ENCODE data around the gene HMGB2. TPM values are rescaled to one million over a fixed set of nuclear protein-coding genes. Genes with fewer than 3 reads are reported as not detected.

The HMGB2 gene
- total RNA-seq, 4 donors from 2014 or later = 27.3 to 83.6 (median 65.3) TPM

DNA sequence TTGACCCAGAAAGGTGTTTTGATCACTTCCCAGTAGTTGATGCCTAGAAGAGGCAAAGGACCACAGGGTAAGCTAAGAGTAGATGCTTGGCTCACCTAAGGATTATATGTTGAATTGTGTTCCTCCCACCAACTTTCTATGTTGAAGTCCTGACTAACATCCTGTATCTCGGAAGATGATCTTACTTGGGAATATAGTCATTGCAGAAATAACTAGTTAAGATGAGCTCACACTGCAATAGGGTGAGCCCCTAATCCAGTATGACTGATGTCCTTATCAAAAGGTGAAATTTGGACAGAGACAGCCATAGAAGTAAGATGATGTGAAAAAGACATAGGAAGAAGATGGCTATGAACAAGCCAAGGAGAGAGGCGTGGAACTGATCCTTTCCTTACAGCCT lies 3.3 kb upstream of the HMGB2 start:
- no peaks in the 10 kb centered on the region for H3K36me3 ChIP-seq
- H3K4me1 ChIP-seq = peaks cover 0 to 20% (median 0%) of the 10 kb centered on the region in 3 donors
- no peaks in the 10 kb centered on the region for H3K27me3 ChIP-seq
- TF ChIP-seq CTCF (IDR thresholded peaks at IDR 0.05) = no peak
- TF ChIP-seq POLR2A (IDR thresholded peaks at IDR 0.05) = no peak
- no peaks in the 10 kb centered on the region for H3K9me3 ChIP-seq
- intact Hi-C loops (cut with DNase I) = no loop called here
- 79 to 100% methylated on average over 2 of the region's 2 CpGs for WGBS, 2 donors
- H3K27ac ChIP-seq = no peak overlapping the region
- no peak for DNase-seq
- H3K4me3 ChIP-seq = no peak overlapping the region

DNA sequence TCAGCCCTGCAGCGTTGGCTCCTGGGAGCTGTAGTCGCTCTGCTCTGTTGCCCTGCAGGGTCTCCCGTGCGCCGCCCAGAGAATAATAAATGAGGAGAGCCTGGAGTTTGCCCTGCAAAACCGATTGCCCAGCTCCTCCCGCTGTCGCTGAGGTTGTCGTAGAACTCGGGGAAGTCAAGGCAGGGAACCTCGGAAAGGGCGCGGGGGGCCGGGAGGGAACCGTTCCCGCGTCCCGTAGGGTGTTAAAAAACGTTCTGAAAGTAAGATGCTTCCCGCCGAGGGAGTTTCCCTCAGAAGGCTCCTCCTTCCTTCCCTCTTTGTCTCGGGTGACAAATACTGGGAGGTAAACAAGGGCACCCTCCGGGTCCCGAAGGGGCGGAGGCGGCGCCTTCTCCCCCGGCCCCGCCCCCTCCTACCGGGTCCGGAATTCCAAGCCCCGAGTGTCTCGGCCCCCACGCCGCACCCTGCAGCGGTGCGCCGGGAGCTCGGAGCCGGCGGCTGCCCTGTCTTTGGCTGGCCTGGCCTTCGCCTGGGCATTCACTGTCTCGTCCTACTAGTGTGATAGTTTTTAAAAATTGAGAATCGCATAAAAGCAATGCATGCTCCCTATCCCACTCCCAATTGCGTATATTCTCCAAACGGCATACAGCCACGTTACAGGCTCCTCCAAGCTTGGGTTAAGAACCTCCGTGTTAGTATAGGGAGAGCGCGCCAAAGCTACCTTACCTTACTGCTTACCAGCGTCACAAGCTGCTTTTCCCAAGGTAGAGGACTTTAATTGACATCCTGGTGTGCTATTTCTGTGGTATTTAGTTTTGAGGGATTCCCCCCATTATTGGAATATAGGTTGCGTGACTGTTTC lies 964 bp upstream of the HMGB2 start:
- Histone ChIP-seq H3K36me3 (peaks cover 0 to 19% (median 0%) of the 10 kb centered on the region in 3 donors), H3K27ac (peak overlapping the region; percentile 78 to 100 (median 99)), H3K27me3 (no peaks in the 10 kb centered on the region), H3K4me1 (peaks cover 0 to 42% (median 11%) of the 10 kb centered on the region in 3 donors), H3K4me3 (peak overlapping the region; percentile 53 to 94 (median 90)), H3K9me3 (no peaks in the 10 kb centered on the region)
- intact Hi-C loops (cut with DNase I) = loop anchor here (5.0 kb wide), 1 partner anchor 32 kb away; no protein-coding TSS in a partner anchor
- 3 to 5% methylated on average over 8 to 22 of the region's 52 CpGs for WGBS, 2 donors
- TF ChIP-seq POLR2A (IDR thresholded peaks at IDR 0.05) = peak in 3 of 4 donors; percentile 24 to 65 (median 25)
- no peak for TF ChIP-seq CTCF (IDR thresholded peaks at IDR 0.05)
- DNase-seq = no peak

DNA sequence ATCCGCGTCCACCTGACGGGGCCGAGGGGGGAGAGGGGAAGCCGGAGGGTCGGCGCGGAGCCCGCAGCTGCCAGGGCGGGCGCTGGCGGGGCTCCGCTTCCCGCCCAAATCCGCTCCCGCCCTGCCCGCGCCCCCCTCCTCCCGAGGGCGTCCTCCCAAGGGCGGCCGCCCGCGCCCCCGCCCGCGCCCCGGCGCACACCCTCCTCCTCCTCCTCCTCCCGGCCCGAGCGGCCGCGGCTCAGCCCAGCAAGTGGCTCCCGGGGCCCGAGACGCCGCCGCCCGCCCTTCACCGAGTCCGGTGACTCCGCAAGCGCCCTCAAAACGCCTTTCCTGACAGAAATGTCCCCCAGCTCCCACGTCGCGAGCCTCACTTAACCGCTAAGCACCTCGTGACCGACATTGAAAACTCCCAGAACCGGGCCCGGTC lies 487 bp downstream of the HMGB2 start:
- Histone ChIP-seq H3K4me3 (peak overlapping the region; percentile 53 to 94 (median 90)), H3K36me3 (peaks cover 0 to 33% (median 2%) of the 10 kb centered on the region in 3 donors), H3K9me3 (no peaks in the 10 kb centered on the region), H3K4me1 (peaks cover 0 to 42% (median 11%) of the 10 kb centered on the region in 3 donors), H3K27me3 (no peaks in the 10 kb centered on the region), H3K27ac (peak overlapping the region; percentile 93 to 100 (median 99))
- 0% methylated on average over 13 of the region's 53 CpGs; no CpG with 5 or more reads in 1 of the 2 donors for WGBS, 2 donors
- TF ChIP-seq CTCF (IDR thresholded peaks at IDR 0.05) (no peak), POLR2A (IDR thresholded peaks at IDR 0.05) (no peak)
- intact Hi-C loops (cut with DNase I) = loop anchor here (5.0 kb wide), 1 partner anchor 34 kb away; no protein-coding TSS in a partner anchor
- peak; percentile 36 for DNase-seq

DNA sequence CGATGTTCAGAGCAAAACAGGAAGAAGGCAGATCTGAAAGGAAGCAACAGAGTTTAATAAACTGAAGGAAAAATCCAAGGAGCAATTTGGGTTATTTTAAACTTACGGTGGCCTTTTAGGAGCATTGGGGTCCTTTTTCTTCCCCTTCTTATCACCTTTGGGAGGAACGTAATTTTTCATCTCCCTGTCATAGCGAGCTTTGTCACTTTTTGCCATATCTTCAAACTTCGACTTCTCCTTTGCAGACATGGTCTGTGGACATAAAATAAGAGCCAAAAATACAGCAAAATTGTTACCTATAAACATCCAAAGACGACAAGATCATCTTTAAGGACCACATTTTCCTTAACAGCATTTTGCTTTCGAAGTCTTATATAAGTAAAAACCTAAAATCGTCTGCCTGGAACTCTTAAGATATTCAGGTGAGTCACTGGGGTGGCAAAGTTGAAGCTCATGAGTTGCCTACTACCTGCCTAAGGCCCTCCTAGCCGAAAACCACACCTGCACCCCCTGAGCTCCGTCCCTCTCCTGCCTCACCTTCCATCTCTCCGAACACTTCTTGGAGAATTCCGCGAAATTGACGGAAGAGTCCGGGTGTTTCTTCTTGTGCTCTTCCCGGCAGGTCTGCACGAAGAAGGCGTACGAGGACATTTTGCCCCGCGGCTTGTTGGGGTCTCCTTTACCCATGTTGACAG lies 1.0 kb downstream of the HMGB2 start:
- intact Hi-C loops (cut with DNase I) = loop anchor here (5.0 kb wide), 1 partner anchor 34 kb away; no protein-coding TSS in a partner anchor
- Histone ChIP-seq H3K27ac (peak overlapping the region; percentile 93 to 100 (median 99)), H3K27me3 (no peaks in the 10 kb centered on the region), H3K4me3 (peak overlapping the region; percentile 53 to 94 (median 90)), H3K36me3 (peaks cover 0 to 39% (median 7%) of the 10 kb centered on the region in 3 donors), H3K4me1 (peaks cover 0 to 42% (median 11%) of the 10 kb centered on the region in 3 donors), H3K9me3 (no peaks in the 10 kb centered on the region)
- DNase-seq = no peak
- no peak for TF ChIP-seq POLR2A (IDR thresholded peaks at IDR 0.05)
- TF ChIP-seq CTCF (IDR thresholded peaks at IDR 0.05) = no peak
- WGBS, 2 donors = 1 to 8% methylated on average over 9 to 15 of the region's 21 CpGs

All from esophagus squamous epithelium (tissue), 5 donors.